Activated CD4-positive, alpha-beta T cell treated with anti-CD3 and anti-CD28 coated beads, Interleukin-2, amount 10 ng/mL, durations not matched to agents 24 days and 14 days (primary cell): ENCODE results near the gene NFYA. TPM values are rescaled to one million over a fixed set of nuclear protein-coding genes. Genes with fewer than 3 reads are reported as not detected.

Experiments
- DNase-seq: peaks from one replicate; pipeline ENCODE4 v3.0.0; 2022
- H3K27ac Mint-ChIP-seq: one replicate; pipeline ENCODE4 v1.8.0; 2022; ENCODE audit warnings: mild to moderate bottlenecking, mixed read lengths
- H3K27me3 Mint-ChIP-seq: one replicate; pipeline ENCODE4 v1.8.0; 2022; ENCODE audit warnings: mixed read lengths
- H3K36me3 Mint-ChIP-seq: one replicate; pipeline ENCODE4 v1.8.0; 2022; ENCODE audit warnings: low read depth, mild to moderate bottlenecking, mixed read lengths
- H3K4me1 Mint-ChIP-seq: one replicate; pipeline ENCODE4 v1.8.0; 2021; ENCODE audit warnings: mixed read lengths
- H3K4me3 Mint-ChIP-seq: one replicate; pipeline ENCODE4 v1.8.0; 2022; ENCODE audit warnings: mild to moderate bottlenecking, moderate library complexity, mixed read lengths
- H3K9me3 Mint-ChIP-seq: one replicate; pipeline ENCODE4 v1.8.0; 2021; ENCODE audit warnings: mixed read lengths
- intact Hi-C: fragments of 100-400 bp; cut with micrococcal nuclease; formaldehyde crosslinking; loops from one replicate; pipeline ENCODE4 v1.15.1; 2023
- total RNA-seq: library from RNA; stranded (reverse); gene quantifications from 2 replicates; pipeline ENCODE4 v1.2.3, GENCODE V29; 2022

NFYA gene
- total RNA-seq, 1 donor from 2014 or later: 31.2 TPM

DNA sequence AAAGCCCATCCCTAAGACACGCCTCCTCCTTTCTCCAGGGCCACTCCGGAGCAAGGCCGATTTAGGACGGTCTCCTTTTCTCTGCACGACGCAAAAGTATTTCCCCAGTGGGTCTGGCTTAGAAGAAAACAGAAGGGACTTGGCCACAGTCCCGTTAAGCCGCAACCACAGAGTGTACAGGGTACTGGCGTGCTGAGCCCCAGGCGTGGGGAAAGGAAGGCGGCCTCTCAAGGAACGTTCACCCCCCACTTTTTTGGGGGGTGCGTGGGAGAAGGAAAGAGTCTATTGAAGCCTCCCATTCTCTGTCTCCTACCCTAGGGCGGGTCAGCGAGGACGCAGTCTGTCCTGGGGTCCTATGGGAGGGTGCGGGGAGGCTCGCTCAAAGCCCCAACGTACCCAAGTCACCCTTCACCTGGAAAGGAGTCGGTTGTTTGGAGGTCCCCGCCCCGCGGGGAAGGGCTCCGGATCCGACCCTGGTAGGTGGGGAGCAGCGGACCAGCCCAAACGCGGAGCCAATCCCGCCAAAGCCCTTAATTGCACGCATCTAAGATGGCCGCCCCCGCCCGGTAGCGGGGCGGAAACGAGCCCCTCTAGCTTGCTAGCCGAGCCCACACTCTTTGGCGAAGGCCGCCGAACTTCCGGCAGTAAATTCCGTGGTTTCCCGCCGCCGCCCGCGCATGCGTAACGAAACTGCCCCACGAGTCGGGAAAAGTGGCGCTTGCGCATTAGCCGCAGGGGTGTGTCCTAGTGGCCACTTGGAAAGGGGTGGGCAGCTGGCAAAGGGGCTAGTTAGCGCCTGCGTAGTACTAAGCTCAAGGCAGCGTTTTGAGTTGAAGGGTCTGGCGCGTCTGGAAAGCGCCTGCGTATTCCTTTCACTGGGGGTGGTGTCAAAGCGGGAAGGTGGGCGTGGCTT is 595 bp upstream of the NFYA start, which contains the start of gene OARD1:
Gene OARD1 (minus strand): TSS at position 434 of the 913 bp plus-strand sequence. CDS start 722 bp downstream, outside the sequence.
- H3K4me1 Mint-ChIP-seq: peaks cover 64% of the 10 kb centered on the region

DNA sequence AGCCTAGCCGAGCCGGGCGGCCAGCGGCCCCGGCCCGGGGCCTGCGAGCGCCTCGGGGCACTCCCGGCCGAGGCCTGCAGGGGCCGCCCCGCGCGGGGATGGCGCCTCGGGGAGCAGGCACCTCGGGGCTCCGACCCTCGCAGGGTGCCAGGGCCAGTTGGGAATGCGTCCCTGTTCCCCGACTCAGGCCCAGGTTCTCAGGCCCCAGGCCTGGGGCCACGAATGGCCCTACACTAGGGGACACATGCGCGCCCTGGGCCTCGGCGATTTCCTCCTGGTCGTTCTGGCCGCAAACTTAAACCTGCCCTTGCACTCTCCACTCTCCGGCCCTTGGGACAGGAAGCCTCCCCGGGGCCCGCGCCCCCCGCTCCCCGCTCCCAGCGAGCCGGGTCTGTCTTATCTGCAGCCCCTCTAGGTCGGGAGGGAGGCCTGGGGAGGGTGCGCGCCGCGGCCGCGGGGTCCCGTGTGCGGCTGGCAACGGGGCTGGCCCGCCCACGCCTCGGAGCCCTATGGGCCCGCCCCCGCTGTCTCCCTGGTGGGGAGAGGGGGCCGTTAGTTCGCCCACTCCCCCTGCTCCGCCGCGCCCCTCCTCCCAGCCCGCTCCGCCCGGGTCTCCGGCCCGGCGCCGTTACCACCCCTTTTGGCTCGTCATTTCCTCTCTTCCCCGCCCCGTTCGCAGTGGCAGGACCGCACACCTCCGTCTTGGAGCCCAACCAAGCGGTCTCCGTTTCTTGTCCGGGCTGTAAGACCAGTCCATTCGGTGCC is 611 bp downstream of the NFYA start:
- peak; percentile 96 for DNase-seq
- no peaks in the 10 kb centered on the region for H3K9me3 Mint-ChIP-seq
- peak overlapping the region; percentile 97 for H3K4me3 Mint-ChIP-seq
- peak overlapping the region; percentile 98 for H3K27ac Mint-ChIP-seq
- H3K4me1 Mint-ChIP-seq: peaks cover 59% of the 10 kb centered on the region
- peaks cover 4% of the 10 kb centered on the region for H3K27me3 Mint-ChIP-seq
- intact Hi-C loops: loop anchor here (2.0 to 10.0 kb wide), 7 partner anchors 109 to 1959 kb away; partner anchors contain the start of genes BYSL, KCNK5, MED20 and SAYSD1
- peaks cover 44% of the 10 kb centered on the region for H3K36me3 Mint-ChIP-seq

More for the DNA sequence above, 595 bp upstream of the NFYA start, which contains the start of gene OARD1:
- peak within 1 kb of the TSS; percentile 100 for H3K27ac Mint-ChIP-seq
- peaks cover 52% of the 10 kb centered on the region for H3K36me3 Mint-ChIP-seq
- intact Hi-C loops: loop anchor here (1.0 to 10.0 kb wide), 9 partner anchors 45 to 1957 kb away; partner anchors contain the start of genes BYSL, KCNK5, MED20 and SAYSD1
- peak within 1 kb of the TSS; percentile 97 for H3K4me3 Mint-ChIP-seq
- peak; percentile 100 for DNase-seq
- no peaks in the 10 kb centered on the region for H3K9me3 Mint-ChIP-seq
- peaks cover 4% of the 10 kb centered on the region for H3K27me3 Mint-ChIP-seq

DNA sequence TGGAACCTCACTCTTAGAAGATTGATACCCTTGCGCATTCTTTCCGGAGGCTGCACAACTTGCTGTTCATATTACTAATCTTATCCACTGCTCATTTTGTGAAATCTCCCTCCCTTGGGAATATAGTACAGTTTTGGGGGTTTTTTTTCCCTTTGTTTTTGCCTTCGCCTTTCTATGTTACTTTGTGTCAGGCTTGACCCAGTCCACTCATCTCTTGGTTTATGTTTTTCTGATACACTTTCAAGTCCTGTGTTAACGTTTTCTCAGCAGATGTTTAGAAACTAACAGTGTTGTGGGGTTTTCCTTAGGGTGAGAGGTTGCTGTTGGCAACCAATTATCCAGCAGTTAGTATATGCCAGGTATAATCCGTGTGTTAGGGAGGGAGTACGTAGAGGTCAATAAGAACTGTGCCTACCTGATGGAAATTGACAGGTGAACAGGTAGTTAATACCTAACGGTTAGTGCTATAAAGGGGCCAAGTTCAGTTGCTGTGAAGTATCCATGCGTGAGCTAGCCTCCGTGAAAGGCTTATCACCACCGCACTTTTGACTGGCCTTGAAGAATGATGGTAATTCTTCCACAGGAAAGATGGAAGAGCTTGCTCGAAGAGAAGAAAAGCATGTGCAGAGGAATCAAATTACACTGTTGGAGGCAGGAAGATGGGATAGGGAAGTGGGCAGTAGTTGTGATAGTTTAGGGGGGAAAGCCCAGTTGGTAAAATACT is 1.4 kb downstream of the NFYA start:
- H3K27me3 Mint-ChIP-seq: peaks cover 4% of the 10 kb centered on the region
- intact Hi-C loops: loop anchor here (2.0 to 10.0 kb wide), 7 partner anchors 108 to 1959 kb away; partner anchors contain the start of genes BYSL, KCNK5, MED20 and SAYSD1
- H3K36me3 Mint-ChIP-seq: peaks cover 45% of the 10 kb centered on the region
- peak overlapping the region; percentile 98 for H3K27ac Mint-ChIP-seq
- peak overlapping the region; percentile 97 for H3K4me3 Mint-ChIP-seq
- peak; percentile 71 for DNase-seq
- peaks cover 59% of the 10 kb centered on the region for H3K4me1 Mint-ChIP-seq
- no peaks in the 10 kb centered on the region for H3K9me3 Mint-ChIP-seq

DNA sequence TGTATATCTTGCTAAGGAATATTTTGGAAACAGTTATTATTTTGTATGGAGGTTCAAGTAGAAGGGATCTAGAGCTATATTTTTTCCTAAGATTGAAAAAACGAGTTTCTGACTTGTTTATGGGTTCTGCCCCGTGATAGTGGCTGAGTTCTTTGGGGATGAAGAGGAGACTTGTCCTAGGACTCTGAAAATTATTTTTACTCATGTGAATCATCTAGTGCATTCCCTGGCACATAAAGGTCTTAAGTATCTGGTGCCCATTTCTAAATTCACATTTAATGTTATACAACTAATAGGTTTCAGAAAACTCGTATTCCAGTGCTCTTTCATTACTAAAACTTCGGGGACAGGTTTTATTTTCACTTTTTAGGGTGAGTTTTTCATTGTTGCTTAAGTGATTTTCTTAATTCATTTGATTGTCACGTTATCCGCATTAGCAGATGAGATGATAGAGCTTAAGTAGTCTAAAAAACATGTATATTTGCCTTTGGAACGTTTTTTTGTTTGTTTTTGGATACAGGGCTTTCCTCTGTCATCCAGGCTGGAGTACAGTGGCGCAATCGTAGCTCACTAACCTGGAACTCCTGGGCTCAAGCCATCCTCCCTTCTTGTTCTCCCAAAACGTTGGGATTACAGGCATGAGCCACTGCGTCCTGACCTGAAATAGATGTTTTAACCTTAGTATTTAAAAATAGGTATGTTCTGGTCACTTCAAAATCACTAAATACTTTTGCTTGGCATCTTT is 2.1 kb downstream of the NFYA start:
- no peaks in the 10 kb centered on the region for H3K9me3 Mint-ChIP-seq
- peak overlapping the region; percentile 98 for H3K27ac Mint-ChIP-seq
- peaks cover 44% of the 10 kb centered on the region for H3K36me3 Mint-ChIP-seq
- intact Hi-C loops: loop anchor here (5.0 to 10.0 kb wide), 5 partner anchors 107 to 1960 kb away; partner anchors contain the start of genes KCNK5, SAYSD1, TFEB and TOMM6
- peaks cover 4% of the 10 kb centered on the region for H3K27me3 Mint-ChIP-seq
- no peak for DNase-seq
- peaks cover 54% of the 10 kb centered on the region for H3K4me1 Mint-ChIP-seq
- H3K4me3 Mint-ChIP-seq: peak overlapping the region; percentile 97

DNA sequence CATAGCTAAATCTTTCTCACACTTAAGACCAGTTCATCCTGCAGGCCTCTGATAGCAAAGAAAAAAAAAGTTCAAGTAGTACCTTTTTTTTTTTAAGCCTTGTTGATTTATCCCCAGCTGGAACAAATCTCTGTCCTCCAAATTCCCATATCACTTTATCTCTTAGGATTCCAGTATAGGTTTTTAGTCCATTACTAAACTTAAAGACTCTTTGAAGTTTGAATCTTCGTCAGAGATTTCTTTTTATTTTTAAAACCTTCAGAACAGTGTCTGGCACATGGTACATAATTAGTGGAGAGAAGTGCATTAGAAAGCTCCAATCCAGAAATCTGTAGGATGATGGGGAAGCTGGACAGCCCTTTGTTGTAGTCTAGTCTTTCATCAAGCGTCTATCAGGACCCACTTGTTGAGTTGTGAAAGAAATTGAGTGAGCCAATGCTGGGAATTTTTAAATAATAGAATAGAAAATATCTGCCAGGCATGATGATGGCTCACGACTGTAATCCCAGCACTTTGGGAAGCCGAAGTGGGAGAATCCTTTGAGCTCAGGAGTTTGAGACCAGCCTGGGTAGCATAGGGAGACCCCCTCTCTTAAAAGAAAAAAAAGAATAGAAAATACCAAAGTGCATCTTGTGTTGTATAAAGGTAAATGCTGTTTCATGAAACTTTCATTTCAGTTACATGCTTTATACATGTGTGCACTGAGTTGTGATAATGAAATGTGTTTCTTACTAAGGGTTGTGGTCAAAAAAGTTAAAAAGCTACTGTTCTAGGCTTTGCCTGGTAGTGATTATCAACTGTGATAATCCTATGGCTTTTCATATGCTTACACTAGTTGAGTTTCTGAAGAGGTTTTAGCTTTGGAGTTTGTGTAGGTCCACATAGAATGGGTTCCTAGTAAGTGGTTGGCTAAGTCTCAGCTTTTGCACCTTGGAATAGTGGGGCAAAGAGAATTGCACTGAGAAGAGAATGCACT is 3.2 kb downstream of the NFYA start:
- H3K27ac Mint-ChIP-seq: peak overlapping the region; percentile 54
- peak overlapping the region; percentile 97 for H3K4me3 Mint-ChIP-seq
- peaks cover 51% of the 10 kb centered on the region for H3K36me3 Mint-ChIP-seq
- DNase-seq: no peak
- no peaks in the 10 kb centered on the region for H3K9me3 Mint-ChIP-seq
- peaks cover 57% of the 10 kb centered on the region for H3K4me1 Mint-ChIP-seq
- intact Hi-C loops: loop anchor here (10.0 kb wide), 3 partner anchors 659 to 1961 kb away; partner anchors contain the start of genes KCNK5, SAYSD1 and TFEB
- H3K27me3 Mint-ChIP-seq: peaks cover 4% of the 10 kb centered on the region

DNA sequence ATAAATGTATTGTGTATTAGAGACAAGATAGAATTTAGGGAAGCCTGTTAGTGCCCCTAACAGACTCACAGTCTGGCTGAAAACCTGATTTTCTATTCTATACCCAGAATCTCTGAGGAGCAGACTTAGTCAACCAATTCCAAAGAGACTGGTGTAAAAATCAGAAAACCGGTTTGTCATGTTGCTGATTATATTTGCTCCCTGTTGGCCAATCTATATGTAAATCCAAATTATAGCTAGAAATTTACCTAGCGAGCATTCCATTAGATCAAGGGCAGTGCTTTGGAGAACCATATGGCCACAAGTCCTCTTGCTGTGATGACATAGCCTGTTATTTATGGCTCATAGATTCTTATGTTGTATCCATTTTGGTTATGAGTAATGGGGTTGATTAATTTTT is 4.8 kb downstream of the NFYA start:
- H3K27ac Mint-ChIP-seq: no peak overlapping the region
- H3K9me3 Mint-ChIP-seq: no peaks in the 10 kb centered on the region
- peaks cover 59% of the 10 kb centered on the region for H3K36me3 Mint-ChIP-seq
- intact Hi-C loops: loop anchor here (10.0 kb wide), 3 partner anchors 657 to 1963 kb away; partner anchors contain the start of genes KCNK5, SAYSD1 and TFEB
- H3K4me1 Mint-ChIP-seq: peaks cover 56% of the 10 kb centered on the region
- H3K27me3 Mint-ChIP-seq: peaks cover 3% of the 10 kb centered on the region
- no peak overlapping the region for H3K4me3 Mint-ChIP-seq
- no peak for DNase-seq

DNA sequence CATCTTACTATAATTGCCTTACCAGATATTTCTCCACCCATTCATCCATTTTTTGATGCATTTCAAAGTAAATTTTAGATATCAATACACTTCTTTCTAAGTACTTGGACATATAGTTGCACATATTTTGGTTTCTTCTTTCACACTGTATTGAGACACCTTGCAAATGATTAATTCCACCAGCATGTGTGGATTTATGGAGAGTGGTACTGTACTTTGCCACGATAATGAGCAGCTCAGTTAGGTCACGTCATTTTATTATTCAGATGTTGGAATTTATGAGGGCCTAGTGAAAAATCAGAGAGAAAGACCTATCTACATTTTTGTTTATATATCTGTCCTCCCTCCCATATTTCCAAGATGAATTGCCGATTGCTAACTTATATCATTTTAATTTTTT is 5.3 kb downstream of the NFYA start:
- no peak overlapping the region for H3K27ac Mint-ChIP-seq
- no peaks in the 10 kb centered on the region for H3K27me3 Mint-ChIP-seq
- no peak for DNase-seq
- intact Hi-C loops: loop anchor here (10.0 kb wide), 3 partner anchors 657 to 1963 kb away; partner anchors contain the start of genes KCNK5, SAYSD1 and TFEB
- H3K4me3 Mint-ChIP-seq: no peak overlapping the region
- peaks cover 54% of the 10 kb centered on the region for H3K4me1 Mint-ChIP-seq
- peaks cover 65% of the 10 kb centered on the region for H3K36me3 Mint-ChIP-seq
- H3K9me3 Mint-ChIP-seq: no peaks in the 10 kb centered on the region

DNA sequence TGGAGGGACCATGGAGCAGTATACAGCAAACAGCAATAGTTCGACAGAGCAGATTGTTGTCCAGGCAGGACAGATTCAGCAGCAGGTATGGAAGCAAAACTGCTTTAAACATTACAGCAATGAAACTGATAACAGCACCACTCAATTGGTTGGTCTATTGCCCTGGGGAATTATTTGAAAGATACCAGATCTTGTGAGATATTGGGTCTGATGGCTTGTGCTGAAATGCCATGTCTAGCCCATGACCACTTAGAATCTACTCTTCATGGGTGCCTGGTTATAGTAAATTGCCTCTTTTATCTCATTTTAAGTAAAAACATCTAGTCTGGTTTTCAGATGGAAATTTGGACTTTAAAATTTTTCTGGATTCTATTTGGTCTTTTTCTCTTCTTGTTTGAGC is 6.3 kb downstream of the NFYA start:
- no peak for DNase-seq
- Mint-ChIP-seq H3K27ac (peak overlapping the region; percentile 17), H3K9me3 (no peaks in the 10 kb centered on the region)

DNA sequence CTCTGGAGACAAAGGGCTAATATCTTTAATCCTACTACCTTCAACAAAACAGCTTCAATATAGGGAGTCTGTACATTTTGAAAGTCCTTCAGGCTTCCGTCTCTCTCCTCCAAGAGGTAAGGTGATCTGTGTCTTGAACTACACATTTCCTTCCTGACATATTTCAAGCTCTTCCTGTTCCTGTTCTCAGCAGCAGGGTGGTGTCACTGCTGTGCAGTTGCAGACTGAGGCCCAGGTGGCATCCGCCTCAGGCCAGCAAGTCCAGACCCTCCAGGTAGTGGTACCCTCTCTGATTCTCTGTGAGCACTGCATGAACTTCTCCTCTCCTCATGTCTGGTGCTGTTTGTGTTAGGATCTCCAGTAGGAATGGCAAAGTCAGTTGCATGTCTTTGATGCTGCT is 7.8 kb downstream of the NFYA start:
- no peaks in the 10 kb centered on the region for H3K9me3 Mint-ChIP-seq
- H3K4me1 Mint-ChIP-seq: peaks cover 43% of the 10 kb centered on the region
- no peaks in the 10 kb centered on the region for H3K27me3 Mint-ChIP-seq
- peak overlapping the region; percentile 78 for H3K4me3 Mint-ChIP-seq
- intact Hi-C loops: no loop called here
- peak; percentile 77 for DNase-seq
- H3K27ac Mint-ChIP-seq: peak overlapping the region; percentile 77
- H3K36me3 Mint-ChIP-seq: peaks cover 65% of the 10 kb centered on the region

More for the DNA sequence above, 6.3 kb downstream of the NFYA start:
- Mint-ChIP-seq H3K36me3 (peaks cover 69% of the 10 kb centered on the region), H3K27me3 (no peaks in the 10 kb centered on the region), H3K4me1 (peaks cover 59% of the 10 kb centered on the region), H3K4me3 (no peak overlapping the region)
- intact Hi-C loops: loop anchor here (10.0 kb wide), 3 partner anchors 656 to 1964 kb away; partner anchors contain the start of genes KCNK5, SAYSD1 and TFEB

DNA sequence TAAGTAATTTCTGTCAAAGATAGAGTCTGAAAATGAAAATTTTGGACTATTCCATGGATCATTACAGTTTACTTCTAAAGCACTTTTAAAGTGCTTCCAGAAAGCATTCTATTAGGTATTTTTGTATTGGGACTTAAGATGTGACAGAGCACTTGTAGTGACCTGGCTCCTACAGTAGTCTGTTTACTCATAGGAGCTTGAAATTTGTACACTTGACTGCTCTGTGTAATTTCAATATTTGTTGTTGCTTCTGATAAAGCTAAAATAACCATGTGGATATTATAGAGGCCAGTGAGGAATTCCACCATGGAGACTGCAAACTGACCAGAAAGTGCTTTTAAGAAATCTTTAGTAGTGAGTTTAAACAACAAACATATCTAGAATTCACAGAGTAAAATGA is 10.3 kb downstream of the NFYA start:
- Mint-ChIP-seq H3K9me3 (no peaks in the 10 kb centered on the region), H3K4me3 (no peak overlapping the region), H3K4me1 (peaks cover 32% of the 10 kb centered on the region), H3K36me3 (peaks cover 71% of the 10 kb centered on the region), H3K27me3 (no peaks in the 10 kb centered on the region), H3K27ac (no peak overlapping the region)
- intact Hi-C loops: no loop called here
- no peak for DNase-seq

DNA sequence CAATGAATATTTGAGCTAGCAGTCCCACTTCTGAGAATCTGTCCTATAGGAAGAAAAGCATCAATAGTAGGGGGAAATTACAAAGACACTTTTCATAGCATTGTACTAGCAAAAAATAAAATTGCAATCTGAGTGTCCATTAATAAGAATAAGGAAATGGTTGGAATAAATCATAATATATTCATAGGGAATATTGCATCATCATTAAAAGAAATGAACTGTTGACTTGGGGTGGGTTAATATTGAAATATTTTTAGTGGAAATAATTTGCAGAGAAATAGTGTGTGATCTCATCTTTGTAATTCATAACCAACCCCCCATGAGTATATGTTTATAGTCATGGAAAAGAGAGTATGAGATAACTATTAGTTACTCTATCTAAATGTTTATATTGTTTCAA is 12.4 kb downstream of the NFYA start:
- H3K4me1 Mint-ChIP-seq: peaks cover 23% of the 10 kb centered on the region
- H3K36me3 Mint-ChIP-seq: peaks cover 72% of the 10 kb centered on the region
- no peak for DNase-seq
- no peaks in the 10 kb centered on the region for H3K9me3 Mint-ChIP-seq
- H3K27me3 Mint-ChIP-seq: no peaks in the 10 kb centered on the region
- H3K27ac Mint-ChIP-seq: no peak overlapping the region
- no peak overlapping the region for H3K4me3 Mint-ChIP-seq
- intact Hi-C loops: no loop called here
